Transverse colon (tissue), 3 donors: ENCODE data around the gene RSAD2.

Experiments
- CTCF ChIP-seq, 5 experiments: fragments of 200-600 bp in 3 of 5; fragments of 450-650 bp in 2 of 5; sonication (generic) in 3 of 5; IDR thresholded peaks; 1 replicate in 2 of 5; 2 replicates in 3 of 5; pipeline ENCODE4 v1.5.1; 2016 to 2017; ENCODE audit warnings: antibody characterized with exemption in 5 of 5, inconsistent platforms in 3 of 5, mild to moderate bottlenecking in 2 of 5, moderate library complexity in 1 of 5
- EP300 ChIP-seq: sonication (generic); formaldehyde crosslinking; IDR thresholded peaks from one replicate; pipeline ENCODE4 v1.6.1; 2017; ENCODE audit warnings: antibody characterized with exemption, low read depth

GRCh38 chr2:6920743-6921064 lies 43.1 kb downstream of the RSAD2 start:
- TF ChIP-seq EP300 (no peak), CTCF (IDR thresholded peaks at IDR 0.05) (no peak)
